ENCODE measurements around the gene GPR173. TPM values are rescaled to one million over a fixed set of nuclear protein-coding genes. Genes with fewer than 3 reads are reported as not detected.

GPR173 gene
- total and polyA plus RNA-seq, 9 of the 15 experiments (the other 6 are each of a cell fraction or from before 2014, with no cell fraction given), result 0.01 TPM; not detected in 8

DNA sequence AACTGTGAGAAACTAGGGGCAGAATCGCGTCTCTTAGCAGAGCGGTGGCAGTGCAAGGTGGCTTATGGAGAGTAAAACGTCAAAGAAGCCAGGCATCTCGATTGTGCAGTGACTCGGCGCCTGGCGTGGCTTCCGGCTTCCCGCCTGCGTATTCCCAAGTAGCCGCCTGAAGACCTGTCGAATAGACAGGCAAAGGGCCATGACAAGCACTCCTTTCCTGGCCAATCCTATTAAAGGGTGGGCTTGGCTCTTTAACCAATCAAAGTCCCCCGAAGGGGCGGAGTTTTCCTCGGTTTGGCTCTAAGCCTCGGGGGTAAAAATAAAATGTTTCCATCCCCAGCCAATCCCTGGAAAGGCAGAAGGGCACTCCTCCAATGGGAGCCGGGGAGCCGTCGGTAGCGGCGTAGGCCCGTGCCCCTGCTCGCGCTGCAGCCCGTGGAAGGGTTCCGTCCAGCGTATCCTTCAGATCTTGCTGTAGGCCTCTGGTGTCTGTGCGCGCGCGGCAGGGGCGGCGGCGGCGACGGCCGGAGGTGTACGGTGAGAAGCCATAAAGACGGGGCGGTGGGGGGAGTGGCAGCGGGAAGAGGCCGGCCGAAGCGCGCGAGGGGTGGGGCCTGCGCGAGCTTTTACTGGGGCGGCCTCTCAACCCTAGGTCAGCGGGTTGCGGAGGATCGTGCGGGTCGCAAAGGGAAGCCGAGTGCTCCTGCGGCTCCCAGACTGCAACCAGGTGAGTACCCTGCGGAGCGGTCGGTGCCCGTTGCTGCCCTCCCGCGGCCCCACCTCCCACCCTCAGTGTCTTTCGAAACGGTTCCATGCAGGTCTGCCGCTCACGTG, 45.4 kb downstream of the GPR173 start, which contains the start of gene KANTR (continued):
- TF ChIP-seq, protein P1, sequence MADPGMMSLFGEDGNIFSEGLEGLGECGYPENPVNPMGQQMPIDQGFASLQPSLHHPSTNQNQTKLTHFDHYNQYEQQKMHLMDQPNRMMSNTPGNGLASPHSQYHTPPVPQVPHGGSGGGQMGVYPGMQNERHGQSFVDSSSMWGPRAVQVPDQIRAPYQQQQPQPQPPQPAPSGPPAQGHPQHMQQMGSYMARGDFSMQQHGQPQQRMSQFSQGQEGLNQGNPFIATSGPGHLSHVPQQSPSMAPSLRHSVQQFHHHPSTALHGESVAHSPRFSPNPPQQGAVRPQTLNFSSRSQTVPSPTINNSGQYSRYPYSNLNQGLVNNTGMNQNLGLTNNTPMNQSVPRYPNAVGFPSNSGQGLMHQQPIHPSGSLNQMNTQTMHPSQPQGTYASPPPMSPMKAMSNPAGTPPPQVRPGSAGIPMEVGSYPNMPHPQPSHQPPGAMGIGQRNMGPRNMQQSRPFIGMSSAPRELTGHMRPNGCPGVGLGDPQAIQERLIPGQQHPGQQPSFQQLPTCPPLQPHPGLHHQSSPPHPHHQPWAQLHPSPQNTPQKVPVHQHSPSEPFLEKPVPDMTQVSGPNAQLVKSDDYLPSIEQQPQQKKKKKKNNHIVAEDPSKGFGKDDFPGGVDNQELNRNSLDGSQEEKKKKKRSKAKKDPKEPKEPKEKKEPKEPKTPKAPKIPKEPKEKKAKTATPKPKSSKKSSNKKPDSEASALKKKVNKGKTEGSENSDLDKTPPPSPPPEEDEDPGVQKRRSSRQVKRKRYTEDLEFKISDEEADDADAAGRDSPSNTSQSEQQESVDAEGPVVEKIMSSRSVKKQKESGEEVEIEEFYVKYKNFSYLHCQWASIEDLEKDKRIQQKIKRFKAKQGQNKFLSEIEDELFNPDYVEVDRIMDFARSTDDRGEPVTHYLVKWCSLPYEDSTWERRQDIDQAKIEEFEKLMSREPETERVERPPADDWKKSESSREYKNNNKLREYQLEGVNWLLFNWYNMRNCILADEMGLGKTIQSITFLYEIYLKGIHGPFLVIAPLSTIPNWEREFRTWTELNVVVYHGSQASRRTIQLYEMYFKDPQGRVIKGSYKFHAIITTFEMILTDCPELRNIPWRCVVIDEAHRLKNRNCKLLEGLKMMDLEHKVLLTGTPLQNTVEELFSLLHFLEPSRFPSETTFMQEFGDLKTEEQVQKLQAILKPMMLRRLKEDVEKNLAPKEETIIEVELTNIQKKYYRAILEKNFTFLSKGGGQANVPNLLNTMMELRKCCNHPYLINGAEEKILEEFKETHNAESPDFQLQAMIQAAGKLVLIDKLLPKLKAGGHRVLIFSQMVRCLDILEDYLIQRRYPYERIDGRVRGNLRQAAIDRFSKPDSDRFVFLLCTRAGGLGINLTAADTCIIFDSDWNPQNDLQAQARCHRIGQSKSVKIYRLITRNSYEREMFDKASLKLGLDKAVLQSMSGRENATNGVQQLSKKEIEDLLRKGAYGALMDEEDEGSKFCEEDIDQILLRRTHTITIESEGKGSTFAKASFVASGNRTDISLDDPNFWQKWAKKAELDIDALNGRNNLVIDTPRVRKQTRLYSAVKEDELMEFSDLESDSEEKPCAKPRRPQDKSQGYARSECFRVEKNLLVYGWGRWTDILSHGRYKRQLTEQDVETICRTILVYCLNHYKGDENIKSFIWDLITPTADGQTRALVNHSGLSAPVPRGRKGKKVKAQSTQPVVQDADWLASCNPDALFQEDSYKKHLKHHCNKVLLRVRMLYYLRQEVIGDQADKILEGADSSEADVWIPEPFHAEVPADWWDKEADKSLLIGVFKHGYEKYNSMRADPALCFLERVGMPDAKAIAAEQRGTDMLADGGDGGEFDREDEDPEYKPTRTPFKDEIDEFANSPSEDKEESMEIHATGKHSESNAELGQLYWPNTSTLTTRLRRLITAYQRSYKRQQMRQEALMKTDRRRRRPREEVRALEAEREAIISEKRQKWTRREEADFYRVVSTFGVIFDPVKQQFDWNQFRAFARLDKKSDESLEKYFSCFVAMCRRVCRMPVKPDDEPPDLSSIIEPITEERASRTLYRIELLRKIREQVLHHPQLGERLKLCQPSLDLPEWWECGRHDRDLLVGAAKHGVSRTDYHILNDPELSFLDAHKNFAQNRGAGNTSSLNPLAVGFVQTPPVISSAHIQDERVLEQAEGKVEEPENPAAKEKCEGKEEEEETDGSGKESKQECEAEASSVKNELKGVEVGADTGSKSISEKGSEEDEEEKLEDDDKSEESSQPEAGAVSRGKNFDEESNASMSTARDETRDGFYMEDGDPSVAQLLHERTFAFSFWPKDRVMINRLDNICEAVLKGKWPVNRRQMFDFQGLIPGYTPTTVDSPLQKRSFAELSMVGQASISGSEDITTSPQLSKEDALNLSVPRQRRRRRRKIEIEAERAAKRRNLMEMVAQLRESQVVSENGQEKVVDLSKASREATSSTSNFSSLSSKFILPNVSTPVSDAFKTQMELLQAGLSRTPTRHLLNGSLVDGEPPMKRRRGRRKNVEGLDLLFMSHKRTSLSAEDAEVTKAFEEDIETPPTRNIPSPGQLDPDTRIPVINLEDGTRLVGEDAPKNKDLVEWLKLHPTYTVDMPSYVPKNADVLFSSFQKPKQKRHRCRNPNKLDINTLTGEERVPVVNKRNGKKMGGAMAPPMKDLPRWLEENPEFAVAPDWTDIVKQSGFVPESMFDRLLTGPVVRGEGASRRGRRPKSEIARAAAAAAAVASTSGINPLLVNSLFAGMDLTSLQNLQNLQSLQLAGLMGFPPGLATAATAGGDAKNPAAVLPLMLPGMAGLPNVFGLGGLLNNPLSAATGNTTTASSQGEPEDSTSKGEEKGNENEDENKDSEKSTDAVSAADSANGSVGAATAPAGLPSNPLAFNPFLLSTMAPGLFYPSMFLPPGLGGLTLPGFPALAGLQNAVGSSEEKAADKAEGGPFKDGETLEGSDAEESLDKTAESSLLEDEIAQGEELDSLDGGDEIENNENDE (IDR thresholded peaks at IDR 0.05; ENCODE audit: low read depth, low read length), result no peak
- TF ChIP-seq, protein P2, sequence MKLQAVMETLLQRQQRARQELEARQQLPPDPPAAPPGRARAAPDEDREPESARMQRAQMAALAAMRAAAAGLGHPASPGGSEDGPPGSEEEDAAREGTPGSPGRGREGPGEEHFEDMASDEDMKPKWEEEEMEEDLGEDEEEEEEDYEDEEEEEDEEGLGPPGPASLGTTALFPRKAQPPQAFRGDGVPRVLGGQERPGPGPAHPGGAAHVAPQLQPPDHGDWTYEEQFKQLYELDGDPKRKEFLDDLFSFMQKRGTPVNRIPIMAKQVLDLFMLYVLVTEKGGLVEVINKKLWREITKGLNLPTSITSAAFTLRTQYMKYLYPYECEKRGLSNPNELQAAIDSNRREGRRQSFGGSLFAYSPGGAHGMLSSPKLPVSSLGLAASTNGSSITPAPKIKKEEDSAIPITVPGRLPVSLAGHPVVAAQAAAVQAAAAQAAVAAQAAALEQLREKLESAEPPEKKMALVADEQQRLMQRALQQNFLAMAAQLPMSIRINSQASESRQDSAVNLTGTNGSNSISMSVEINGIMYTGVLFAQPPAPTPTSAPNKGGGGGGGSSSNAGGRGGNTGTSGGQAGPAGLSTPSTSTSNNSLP (IDR thresholded peaks at IDR 0.05; ENCODE audit: borderline replicate concordance, low read depth, low read length), result no peak
- TF ChIP-seq KDM1A (IDR thresholded peaks at IDR 0.05) (no peak), MYNN (IDR thresholded peaks at IDR 0.05) (no peak), MYNN (CRISPR knock-in tag; IDR thresholded peaks at IDR 0.05) (no peak)
- TF ChIP-seq, protein P3, sequence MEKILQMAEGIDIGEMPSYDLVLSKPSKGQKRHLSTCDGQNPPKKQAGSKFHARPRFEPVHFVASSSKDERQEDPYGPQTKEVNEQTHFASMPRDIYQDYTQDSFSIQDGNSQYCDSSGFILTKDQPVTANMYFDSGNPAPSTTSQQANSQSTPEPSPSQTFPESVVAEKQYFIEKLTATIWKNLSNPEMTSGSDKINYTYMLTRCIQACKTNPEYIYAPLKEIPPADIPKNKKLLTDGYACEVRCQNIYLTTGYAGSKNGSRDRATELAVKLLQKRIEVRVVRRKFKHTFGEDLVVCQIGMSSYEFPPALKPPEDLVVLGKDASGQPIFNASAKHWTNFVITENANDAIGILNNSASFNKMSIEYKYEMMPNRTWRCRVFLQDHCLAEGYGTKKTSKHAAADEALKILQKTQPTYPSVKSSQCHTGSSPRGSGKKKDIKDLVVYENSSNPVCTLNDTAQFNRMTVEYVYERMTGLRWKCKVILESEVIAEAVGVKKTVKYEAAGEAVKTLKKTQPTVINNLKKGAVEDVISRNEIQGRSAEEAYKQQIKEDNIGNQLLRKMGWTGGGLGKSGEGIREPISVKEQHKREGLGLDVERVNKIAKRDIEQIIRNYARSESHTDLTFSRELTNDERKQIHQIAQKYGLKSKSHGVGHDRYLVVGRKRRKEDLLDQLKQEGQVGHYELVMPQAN (IDR thresholded peaks at IDR 0.05; ENCODE audit: borderline replicate concordance), result peak; percentile 25; the same call in 1 of the 2 replicates
- TF ChIP-seq, protein P4, sequence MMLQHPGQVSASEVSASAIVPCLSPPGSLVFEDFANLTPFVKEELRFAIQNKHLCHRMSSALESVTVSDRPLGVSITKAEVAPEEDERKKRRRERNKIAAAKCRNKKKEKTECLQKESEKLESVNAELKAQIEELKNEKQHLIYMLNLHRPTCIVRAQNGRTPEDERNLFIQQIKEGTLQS (IDR thresholded peaks at IDR 0.05), result no peak
- TF ChIP-seq, protein P4 (CRISPR knock-in tag; conservative IDR thresholded peaks at IDR 0.05), result no peak

All from K562 (cell line).